OCI-LY1 (cell line): ENCODE results near the gene BACH1.

Source experiments
- H2AFZ ChIP-seq: fragments of 200-600 bp; sonication (generic), shearing (Covaris generic); 2 replicates; pipeline ENCODE4 v1.6.0; 2014; ENCODE audit warnings: antibody characterized with exemption, mild to moderate bottlenecking, low read length
- H3F3A ChIP-seq: fragments of 200-600 bp; sonication (generic), shearing (Covaris generic); 2 replicates; pipeline ENCODE4 v1.6.0; 2014; ENCODE audit warnings: mild to moderate bottlenecking, antibody characterized with exemption, low read length, moderate library complexity; ENCODE audit not compliant: insufficient read depth
- H3K27ac ChIP-seq: fragments of 200-600 bp; sonication (generic); 2 replicates; pipeline ENCODE4 v1.5.1; 2014; ENCODE audit warnings: low read length, mixed run types, mild to moderate bottlenecking, low read depth; ENCODE audit not compliant: poor library complexity, severe bottlenecking
- H3K27me3 ChIP-seq: fragments of 200-600 bp; sonication (generic); 2 replicates; pipeline ENCODE4 v1.6.0; 2014; ENCODE audit warnings: antibody characterized with exemption, mild to moderate bottlenecking, low read length, moderate library complexity; ENCODE audit not compliant: insufficient read depth
- H3K36me3 ChIP-seq: fragments of 200-600 bp; sonication (generic); 2 replicates; pipeline ENCODE4 v1.6.1; 2014; ENCODE audit warnings: mild to moderate bottlenecking, antibody characterized with exemption, low read length, moderate library complexity, mixed read lengths; ENCODE audit not compliant: insufficient read depth
- H3K4me1 ChIP-seq: fragments of 200-600 bp; sonication (generic); 2 replicates; pipeline ENCODE4 v1.5.1; 2014; ENCODE audit warnings: mild to moderate bottlenecking, low read length, moderate library complexity; ENCODE audit not compliant: insufficient read depth, severe bottlenecking
- H3K4me2 ChIP-seq: fragments of 200-600 bp; sonication (generic), shearing (Covaris generic); 2 replicates; pipeline ENCODE4 v1.6.1; 2014; ENCODE audit warnings: low read length
- H3K4me3 ChIP-seq: fragments of 200-600 bp; sonication (generic); 2 replicates; pipeline ENCODE4 v1.5.1; 2014; ENCODE audit warnings: low read length, low read depth, mild to moderate bottlenecking, mixed read lengths; ENCODE audit not compliant: poor library complexity, severe bottlenecking
- H3K79me2 ChIP-seq: fragments of 200-600 bp; shearing (Covaris generic); 2 replicates; pipeline ENCODE4 v1.6.1; 2016; ENCODE audit warnings: mixed run types, low read length, mixed read lengths; ENCODE audit not compliant: insufficient read depth
- H3K9ac ChIP-seq: fragments of 200-600 bp; sonication (generic), shearing (Covaris generic); 2 replicates; pipeline ENCODE4 v1.6.1; 2014; ENCODE audit warnings: mild to moderate bottlenecking, low read length, mixed read lengths
- H3K9me2 ChIP-seq: fragments of 200-600 bp; sonication (generic), shearing (Covaris generic); 2 replicates; pipeline ENCODE4 v1.6.1; 2014; ENCODE audit warnings: low read depth, mild to moderate bottlenecking, low read length, mixed read lengths
- H3K9me3 ChIP-seq: fragments of 200-600 bp; shearing (Covaris generic); 2 replicates; pipeline ENCODE4 v1.6.1; 2014; ENCODE audit warnings: low read length, mixed read lengths
- H4K20me1 ChIP-seq: fragments of 200-600 bp; sonication (generic), shearing (Covaris generic); 2 replicates; pipeline ENCODE4 v1.6.0; 2016; ENCODE audit warnings: mild to moderate bottlenecking, low read length; ENCODE audit not compliant: insufficient read depth
- CTCF ChIP-seq: fragments of 200-600 bp; sonication (generic), shearing (Covaris generic); IDR thresholded peaks from 2 replicates; pipeline ENCODE4 v1.5.1; 2017; ENCODE audit warnings: mild to moderate bottlenecking, antibody characterized with exemption, low read length, moderate library complexity, mixed read lengths
- EZH2 ChIP-seq: fragments of 200-600 bp; sonication (generic), shearing (Covaris generic); IDR thresholded peaks from 2 replicates; pipeline ENCODE4 v1.8.0; 2017; ENCODE audit warnings: borderline replicate concordance, mixed run types, mild to moderate bottlenecking, antibody characterized with exemption, low read length, moderate library complexity, mixed read lengths

The BACH1 gene

GRCh38 chr21:29338256-29338655 lies 39.5 kb downstream of the BACH1 start:
- no peak overlapping the region for H3K4me3 ChIP-seq
- H3F3A ChIP-seq = no peaks in the 10 kb centered on the region
- no peak overlapping the region for H3K9ac ChIP-seq
- H3K4me2 ChIP-seq = no peak overlapping the region
- H3K27ac ChIP-seq = no peak overlapping the region
- H3K79me2 ChIP-seq = 0 out of 2 replicates have a peak, but pooled peaks cover 6% of the 10 kb centered on the region
- H3K27me3 ChIP-seq = no peaks in the 10 kb centered on the region
- peaks cover 26% of the 10 kb centered on the region for H3K36me3 ChIP-seq
- H3K9me3 ChIP-seq = no peaks in the 10 kb centered on the region
- H2AFZ ChIP-seq = no peak overlapping the region
- H3K4me1 ChIP-seq = no peaks in the 10 kb centered on the region
- H3K9me2 ChIP-seq = no peaks in the 10 kb centered on the region
- no peak for TF ChIP-seq CTCF
- no peaks in the 10 kb centered on the region for H4K20me1 ChIP-seq

GRCh38 chr21:29340228-29340627 lies 41.5 kb downstream of the BACH1 start:
- Histone ChIP-seq H3K27me3 (no peaks in the 10 kb centered on the region), H3K9me3 (no peaks in the 10 kb centered on the region), H3K4me3 (no peak overlapping the region), H3K36me3 (peaks cover 34% of the 10 kb centered on the region; the same call in 1 of the 2 replicates), H3K4me2 (no peak overlapping the region), H3F3A (no peaks in the 10 kb centered on the region), H2AFZ (no peak overlapping the region), H4K20me1 (no peaks in the 10 kb centered on the region), H3K9me2 (no peaks in the 10 kb centered on the region), H3K27ac (no peak overlapping the region), H3K4me1 (no peaks in the 10 kb centered on the region), H3K79me2 (0 out of 2 replicates have a peak, but pooled peaks cover 6% of the 10 kb centered on the region), H3K9ac (no peak overlapping the region)
- TF ChIP-seq EZH2 = no peak
- TF ChIP-seq CTCF = no peak

- H3K27ac ChIP-seq = no peak overlapping the region
- H3K4me2 ChIP-seq = no peak overlapping the region
- peaks cover 27% of the 10 kb centered on the region; the same call in 1 of the 2 replicates for H3K36me3 ChIP-seq
- TF ChIP-seq CTCF (no peak), EZH2 (no peak)
- no peak overlapping the region for H3K9ac ChIP-seq
- no peak overlapping the region for H3K4me3 ChIP-seq
- H3F3A ChIP-seq = no peaks in the 10 kb centered on the region
- H3K4me1 ChIP-seq = peaks cover under 1% of the 10 kb centered on the region
- no peaks in the 10 kb centered on the region for H3K27me3 ChIP-seq
- H3K79me2 ChIP-seq = no peaks in the 10 kb centered on the region
- no peak overlapping the region for H2AFZ ChIP-seq
- no peaks in the 10 kb centered on the region for H3K9me3 ChIP-seq
- H3K9me2 ChIP-seq = no peaks in the 10 kb centered on the region
- no peaks in the 10 kb centered on the region for H4K20me1 ChIP-seq
Measured at GRCh38 chr21:29342363-29342957, 43.7 kb downstream of the BACH1 start.
